Measurements from ENCODE around the gene CNKSR2. TPM values are rescaled to one million over a fixed set of nuclear protein-coding genes. Genes with fewer than 3 reads are reported as not detected.

Gene CNKSR2
- total and polyA plus RNA-seq, 5 donors from 2014 or later: 6.6 to 14.7 (median 7.7) TPM

DNA sequence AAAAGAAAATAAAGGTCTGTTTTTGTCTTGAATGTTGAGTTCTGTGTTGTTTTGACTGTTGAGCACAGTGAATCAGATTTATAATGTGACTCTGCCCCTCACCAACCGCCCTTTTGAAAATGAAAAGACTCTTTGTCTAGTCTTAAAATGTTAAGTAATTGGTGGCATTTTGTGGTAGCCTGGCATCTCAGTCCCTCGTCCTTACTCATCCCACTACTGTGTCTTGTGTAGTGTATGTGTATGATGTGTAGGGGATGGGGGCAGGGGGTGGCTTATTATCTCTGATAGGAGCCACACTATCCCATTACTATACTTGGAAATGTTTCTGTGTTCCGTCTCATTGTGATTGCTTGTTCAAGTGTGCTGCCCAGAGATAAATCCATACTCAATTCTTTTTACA, 271.7 kb downstream of the CNKSR2 start:
- Histone ChIP-seq H3K36me3 (ENCODE audit: control insufficient read depth, insufficient read depth, low read length) (no peaks in the 10 kb centered on the region), H3K27me3 (ENCODE audit: control insufficient read depth, insufficient read depth, low read length) (no peaks in the 10 kb centered on the region), H3K4me3 (ENCODE audit: low read depth, low read length) (no peak overlapping the region), H3K27ac (ENCODE audit: insufficient read depth, low read length, poor library complexity, severe bottlenecking) (no peak overlapping the region), H3K9me3 (ENCODE audit: control insufficient read depth in 2 of 2, low read length in 2 of 2) (no peaks in the 10 kb centered on the region), H3K4me1 (ENCODE audit: control insufficient read depth, insufficient read depth, low read length, poor library complexity, severe bottlenecking) (no peaks in the 10 kb centered on the region)
- H3K27ac Mint-ChIP-seq: no peak overlapping the region
- no peaks in the 10 kb centered on the region for H3K27me3 Mint-ChIP-seq
- no peaks in the 10 kb centered on the region for H3K4me1 Mint-ChIP-seq
- H3K4me3 Mint-ChIP-seq: no peak overlapping the region
- peaks cover 8% of the 10 kb centered on the region for H3K36me3 Mint-ChIP-seq
- ATAC-seq (ENCODE audit: low read depth in 2 of 2): no peak
- no peaks in the 10 kb centered on the region for H3K9me3 Mint-ChIP-seq
- no peak for DNase-seq

DNA sequence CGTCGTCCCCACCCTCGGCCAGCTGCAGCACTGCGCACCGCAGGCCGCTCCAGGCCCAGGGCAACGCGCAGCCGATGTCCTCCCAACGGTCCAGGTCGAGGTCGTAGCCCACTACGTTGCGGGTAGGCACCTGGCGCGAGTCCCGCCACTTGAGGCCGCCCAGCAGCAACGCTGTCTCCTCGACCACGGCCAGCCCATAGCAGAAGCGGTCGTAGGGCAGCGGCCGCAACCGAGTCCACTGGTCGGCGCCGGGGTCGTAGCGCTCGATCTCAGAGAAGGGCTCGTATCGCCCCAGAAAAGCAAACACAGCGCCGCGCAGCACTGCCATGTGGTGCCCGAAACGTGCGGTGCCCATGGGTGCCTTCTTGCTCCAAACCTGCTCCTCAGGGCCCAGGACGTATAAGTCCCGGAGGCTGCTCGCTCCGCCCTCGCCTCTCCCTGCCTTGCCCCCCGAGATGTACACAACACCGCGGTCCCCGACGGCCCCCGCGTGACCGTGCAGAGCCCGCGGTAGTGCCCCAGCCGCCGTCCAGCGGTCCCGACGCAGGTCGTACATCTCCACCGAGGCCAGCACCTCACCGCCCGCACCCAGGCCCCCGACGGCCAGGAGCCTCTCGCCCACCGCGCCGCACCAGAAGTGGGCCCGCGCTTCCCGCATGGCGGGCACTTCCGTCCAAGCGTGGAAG, 281.8 kb downstream of the CNKSR2 start:
- ATAC-seq (ENCODE audit: low read depth in 2 of 2) (no peak), DNase-seq (no peak)
- Mint-ChIP-seq H3K9me3 (peaks cover 0 to 2% (median 0%) of the 10 kb centered on the region in 7 donors), H3K36me3 (peaks cover 2% of the 10 kb centered on the region), H3K4me3 (peak overlapping the region in 1 of 4 donors; percentile 30), H3K4me1 (peaks cover 0 to 24% (median 5%) of the 10 kb centered on the region in 4 donors), H3K27me3 (no peaks in the 10 kb centered on the region), H3K27ac (peak overlapping the region in 2 of 3 donors; percentile 31 to 32)
- H3K27ac ChIP-seq (ENCODE audit: insufficient read depth, low read length, poor library complexity, severe bottlenecking): no peak overlapping the region
- no peaks in the 10 kb centered on the region for H3K4me1 ChIP-seq (ENCODE audit: control insufficient read depth, insufficient read depth, low read length, poor library complexity, severe bottlenecking)
- H3K27me3 ChIP-seq (ENCODE audit: control insufficient read depth, insufficient read depth, low read length): no peaks in the 10 kb centered on the region
- no peaks in the 10 kb centered on the region for H3K36me3 ChIP-seq (ENCODE audit: control insufficient read depth, insufficient read depth, low read length)
- no peak overlapping the region for H3K4me3 ChIP-seq (ENCODE audit: low read depth, low read length)
- H3K9me3 ChIP-seq (ENCODE audit: control insufficient read depth in 2 of 2, low read length in 2 of 2): no peaks in the 10 kb centered on the region

DNA sequence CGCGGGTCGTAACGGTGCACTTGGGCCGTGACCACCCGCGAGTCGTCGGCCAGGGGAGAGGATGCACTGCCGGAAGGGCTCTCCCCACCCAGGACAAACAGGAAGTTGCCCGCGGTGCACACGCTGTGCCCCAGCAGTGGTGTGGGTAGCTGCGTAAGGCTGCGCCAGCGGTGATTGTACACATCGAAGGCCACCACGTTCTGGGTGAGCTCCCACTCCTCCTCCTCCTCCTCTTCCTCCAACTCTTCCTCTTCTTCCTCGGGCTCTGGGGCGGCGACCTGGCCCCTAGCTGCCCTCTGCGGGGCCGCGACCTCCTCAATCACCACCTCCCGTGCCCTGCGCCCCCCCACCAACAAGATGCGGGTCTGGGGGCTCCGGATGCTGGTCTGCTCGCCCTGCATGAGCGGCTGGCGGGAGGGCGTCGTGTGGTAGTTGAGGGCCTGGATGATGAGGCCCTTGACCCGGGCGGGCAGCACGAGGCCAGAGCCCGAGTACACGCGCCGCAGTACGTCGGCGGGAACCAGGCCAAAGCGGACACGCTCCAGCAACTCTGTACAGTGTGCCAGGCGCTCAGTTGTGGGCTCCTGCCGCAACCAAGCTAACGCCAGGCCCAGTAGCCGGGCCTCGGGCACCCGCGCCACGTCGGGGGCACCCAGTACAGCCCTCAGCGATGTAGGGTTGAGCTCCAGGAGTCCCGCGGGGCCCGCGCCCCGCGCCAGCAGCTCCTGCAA, 282.5 kb downstream of the CNKSR2 start:
- H3K4me3 Mint-ChIP-seq: no peak overlapping the region
- peaks cover 0 to 2% (median 0%) of the 10 kb centered on the region in 7 donors for H3K9me3 Mint-ChIP-seq
- peaks cover 0 to 24% (median 5%) of the 10 kb centered on the region in 4 donors for H3K4me1 Mint-ChIP-seq
- H3K36me3 Mint-ChIP-seq: no peaks in the 10 kb centered on the region
- ATAC-seq (ENCODE audit: low read depth in 2 of 2) (no peak), DNase-seq (no peak)
- Histone ChIP-seq H3K27ac (ENCODE audit: insufficient read depth, low read length, poor library complexity, severe bottlenecking) (no peak overlapping the region), H3K36me3 (ENCODE audit: control insufficient read depth, insufficient read depth, low read length) (no peaks in the 10 kb centered on the region), H3K27me3 (ENCODE audit: control insufficient read depth, insufficient read depth, low read length) (no peaks in the 10 kb centered on the region), H3K9me3 (ENCODE audit: control insufficient read depth in 2 of 2, low read length in 2 of 2) (no peaks in the 10 kb centered on the region), H3K4me1 (ENCODE audit: control insufficient read depth, insufficient read depth, low read length, poor library complexity, severe bottlenecking) (no peaks in the 10 kb centered on the region), H3K4me3 (ENCODE audit: low read depth, low read length) (no peak overlapping the region)
- no peaks in the 10 kb centered on the region for H3K27me3 Mint-ChIP-seq
- H3K27ac Mint-ChIP-seq: no peak overlapping the region

DNA sequence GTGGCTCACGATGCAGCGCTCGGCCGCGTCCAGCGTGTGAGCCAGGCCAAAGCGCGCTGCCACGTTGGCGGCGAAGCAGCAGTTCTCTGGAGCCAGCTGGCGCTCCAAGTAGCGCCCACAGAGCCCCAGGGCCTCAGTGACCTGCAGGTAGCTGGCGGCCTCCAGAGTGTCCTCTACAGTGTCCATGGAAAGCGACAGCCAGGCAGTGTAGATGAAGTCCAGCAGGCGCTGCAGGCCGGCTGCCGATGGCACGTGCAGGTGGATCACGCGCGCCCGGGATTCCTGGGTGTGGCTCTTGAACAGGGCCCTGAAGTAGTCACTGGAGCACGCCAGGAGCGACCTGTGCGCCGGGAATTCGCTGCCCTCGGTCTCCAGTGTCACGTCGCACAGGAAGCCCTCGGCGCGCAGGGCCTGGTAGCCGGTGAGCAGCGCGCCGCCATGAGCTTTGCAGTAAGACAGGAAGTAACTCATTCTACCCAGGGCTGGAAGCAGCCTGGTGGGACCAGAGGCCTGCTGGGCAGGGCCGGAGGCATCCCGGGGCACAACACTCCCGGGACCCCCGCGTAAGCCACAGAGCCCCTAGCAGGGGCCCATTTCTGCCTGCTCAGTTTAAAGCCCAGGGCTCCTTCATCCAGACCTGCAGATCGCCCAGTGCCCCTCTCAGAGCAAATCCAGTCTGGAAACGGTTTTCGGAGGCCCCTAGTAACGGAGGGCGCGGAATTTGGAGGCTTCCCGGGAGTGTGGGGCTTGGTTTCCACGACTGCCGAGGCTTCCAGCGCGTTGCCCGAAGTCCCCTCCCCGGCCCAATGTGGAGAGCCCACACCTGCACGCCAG, 283.3 kb downstream of the CNKSR2 start:
- Mint-ChIP-seq H3K4me3 (peak overlapping the region; percentile 86 to 90 (median 87)), H3K36me3 (peaks cover 3% of the 10 kb centered on the region), H3K27me3 (no peaks in the 10 kb centered on the region), H3K27ac (peak overlapping the region; percentile 73 to 92 (median 86)), H3K4me1 (peaks cover 0 to 24% (median 5%) of the 10 kb centered on the region in 4 donors), H3K9me3 (peaks cover 0 to 6% (median 0%) of the 10 kb centered on the region in 7 donors)
- Histone ChIP-seq H3K4me1 (ENCODE audit: control insufficient read depth, insufficient read depth, low read length, poor library complexity, severe bottlenecking) (no peaks in the 10 kb centered on the region), H3K9me3 (ENCODE audit: control insufficient read depth in 2 of 2, low read length in 2 of 2) (no peaks in the 10 kb centered on the region), H3K27me3 (ENCODE audit: control insufficient read depth, insufficient read depth, low read length) (no peaks in the 10 kb centered on the region), H3K4me3 (ENCODE audit: low read depth, low read length) (no peak overlapping the region), H3K36me3 (ENCODE audit: control insufficient read depth, insufficient read depth, low read length) (no peaks in the 10 kb centered on the region), H3K27ac (ENCODE audit: insufficient read depth, low read length, poor library complexity, severe bottlenecking) (no peak overlapping the region)
- ATAC-seq (ENCODE audit: low read depth in 2 of 2) (peak; percentile 60 to 69), DNase-seq (peak in 2 of 3 donors; percentile 38 to 47)

DNA sequence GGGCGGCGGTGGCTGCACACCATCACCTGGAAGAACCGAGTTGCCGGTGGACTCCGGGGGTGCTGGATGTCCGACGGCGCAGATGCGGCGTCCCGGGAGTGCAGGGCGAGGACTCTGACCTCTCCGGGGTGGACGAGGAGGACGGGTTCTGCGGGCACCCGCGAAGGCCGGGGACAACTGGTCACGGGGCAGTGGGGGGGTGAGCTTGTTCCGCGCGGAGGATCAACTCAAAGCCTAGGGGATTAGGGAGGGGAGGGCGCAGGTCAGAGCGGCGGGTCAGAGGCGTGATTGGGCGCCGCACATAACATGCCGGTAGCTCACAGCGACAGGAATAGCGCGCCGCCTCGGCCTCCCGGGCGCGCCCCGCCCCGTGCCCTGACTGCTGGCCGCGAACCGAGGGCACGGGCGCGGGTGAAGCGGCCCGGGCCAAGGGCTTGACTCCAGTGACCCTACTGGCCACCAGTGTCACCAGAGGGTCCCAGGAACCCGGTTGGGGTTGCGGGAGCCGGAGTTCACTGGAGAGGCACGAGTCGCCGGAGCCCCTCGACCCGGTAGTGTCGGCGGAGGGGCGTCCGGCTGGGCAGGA, 284.0 kb downstream of the CNKSR2 start, which contains the start of gene KLHL34:
Gene KLHL34, minus strand, starts transcription at position 179 of the 586 bp plus-strand sequence. CDS start 542 bp downstream, outside the sequence.
- Mint-ChIP-seq H3K4me3 (peak within 1 kb of the TSS; percentile 86 to 90 (median 87)), H3K27ac (peak within 1 kb of the TSS; percentile 73 to 95 (median 92)), H3K9me3 (peaks cover 0 to 6% (median 0%) of the 10 kb centered on the region in 7 donors), H3K36me3 (peaks cover 3% of the 10 kb centered on the region), H3K27me3 (no peaks in the 10 kb centered on the region), H3K4me1 (peaks cover 0 to 24% (median 5%) of the 10 kb centered on the region in 4 donors)
- Histone ChIP-seq H3K4me1 (ENCODE audit: control insufficient read depth, insufficient read depth, low read length, poor library complexity, severe bottlenecking) (no peaks in the 10 kb centered on the region), H3K27ac (ENCODE audit: insufficient read depth, low read length, poor library complexity, severe bottlenecking) (no peak within 1 kb of the TSS), H3K4me3 (ENCODE audit: low read depth, low read length) (peak within 1 kb of the TSS; percentile 53), H3K27me3 (ENCODE audit: control insufficient read depth, insufficient read depth, low read length) (no peaks in the 10 kb centered on the region), H3K9me3 (ENCODE audit: control insufficient read depth in 2 of 2, low read length in 2 of 2) (no peaks in the 10 kb centered on the region), H3K36me3 (ENCODE audit: control insufficient read depth, insufficient read depth, low read length) (no peaks in the 10 kb centered on the region)
- peak; percentile 33 to 58 for ATAC-seq (ENCODE audit: low read depth in 2 of 2)
- DNase-seq: peak in 1 of 3 donors; percentile 20

DNA sequence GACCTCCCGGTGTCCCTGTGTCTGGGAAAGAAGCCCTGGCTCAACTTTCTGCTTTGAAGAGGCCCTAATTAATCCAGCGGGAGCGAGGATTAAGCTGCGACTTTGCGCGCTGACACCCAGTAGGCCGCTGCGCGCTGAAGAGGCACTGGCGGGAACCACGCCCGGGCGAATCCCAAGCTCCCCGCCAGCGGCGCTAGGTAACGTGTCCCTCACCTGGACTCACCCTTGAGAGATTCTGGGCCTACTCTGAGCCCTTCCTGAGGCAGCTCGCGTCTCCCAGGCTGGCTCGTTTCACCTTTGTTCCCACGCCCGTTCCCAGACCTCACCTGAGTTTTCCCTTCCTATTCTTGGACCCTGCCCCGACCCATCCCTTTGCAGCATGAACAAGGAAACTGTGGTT, 284.5 kb downstream of the CNKSR2 start:
- peak overlapping the region; percentile 53 for H3K4me3 ChIP-seq (ENCODE audit: low read depth, low read length)
- ATAC-seq (ENCODE audit: low read depth in 2 of 2) (no peak), DNase-seq (peak in 1 of 3 donors; percentile 23)
- H3K9me3 Mint-ChIP-seq: peaks cover 0 to 10% (median 0%) of the 10 kb centered on the region in 7 donors
- no peaks in the 10 kb centered on the region for H3K9me3 ChIP-seq (ENCODE audit: control insufficient read depth in 2 of 2, low read length in 2 of 2)
- peaks cover 3% of the 10 kb centered on the region for H3K36me3 Mint-ChIP-seq
- H3K36me3 ChIP-seq (ENCODE audit: control insufficient read depth, insufficient read depth, low read length): no peaks in the 10 kb centered on the region
- H3K27ac Mint-ChIP-seq: peak overlapping the region; percentile 64 to 95 (median 92)
- no peaks in the 10 kb centered on the region for H3K27me3 Mint-ChIP-seq
- peak overlapping the region; percentile 77 to 86 (median 84) for H3K4me3 Mint-ChIP-seq
- no peaks in the 10 kb centered on the region for H3K27me3 ChIP-seq (ENCODE audit: control insufficient read depth, insufficient read depth, low read length)
- H3K27ac ChIP-seq (ENCODE audit: insufficient read depth, low read length, poor library complexity, severe bottlenecking): no peak overlapping the region
- peaks cover 0 to 24% (median 5%) of the 10 kb centered on the region in 4 donors for H3K4me1 Mint-ChIP-seq
- H3K4me1 ChIP-seq (ENCODE audit: control insufficient read depth, insufficient read depth, low read length, poor library complexity, severe bottlenecking): no peaks in the 10 kb centered on the region

DNA sequence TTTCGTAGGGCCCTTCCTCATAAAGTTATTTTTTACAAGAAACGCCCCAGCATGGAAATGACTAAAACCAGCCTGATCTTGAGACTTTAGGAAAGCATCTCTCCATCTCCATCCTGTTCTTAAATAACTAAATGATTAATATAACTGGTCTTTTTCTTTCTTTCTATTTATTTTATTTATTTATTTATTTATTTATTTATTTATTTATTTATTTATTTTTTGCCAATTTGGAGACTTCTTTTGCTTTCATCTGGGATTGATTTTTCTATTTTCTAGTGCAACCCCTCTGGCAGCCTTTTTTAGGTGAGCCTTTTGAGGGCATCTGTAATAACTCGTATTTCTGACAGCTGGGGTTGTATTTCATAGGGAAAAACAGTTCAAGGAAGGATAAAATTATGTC, 285.1 kb downstream of the CNKSR2 start:
- Mint-ChIP-seq H3K4me3 (peak overlapping the region; percentile 77 to 86 (median 84)), H3K27me3 (no peaks in the 10 kb centered on the region), H3K36me3 (peaks cover 3% of the 10 kb centered on the region), H3K27ac (peak overlapping the region; percentile 64 to 95 (median 92)), H3K4me1 (peaks cover 0 to 22% (median 4%) of the 10 kb centered on the region in 4 donors), H3K9me3 (peaks cover 0 to 10% (median 0%) of the 10 kb centered on the region in 7 donors)
- DNase-seq: no peak
- Histone ChIP-seq H3K9me3 (ENCODE audit: control insufficient read depth in 2 of 2, low read length in 2 of 2) (no peaks in the 10 kb centered on the region), H3K27ac (ENCODE audit: insufficient read depth, low read length, poor library complexity, severe bottlenecking) (no peak overlapping the region), H3K4me3 (ENCODE audit: low read depth, low read length) (peak overlapping the region; percentile 53), H3K4me1 (ENCODE audit: control insufficient read depth, insufficient read depth, low read length, poor library complexity, severe bottlenecking) (no peaks in the 10 kb centered on the region), H3K36me3 (ENCODE audit: control insufficient read depth, insufficient read depth, low read length) (no peaks in the 10 kb centered on the region), H3K27me3 (ENCODE audit: control insufficient read depth, insufficient read depth, low read length) (no peaks in the 10 kb centered on the region)
- no peak for ATAC-seq (ENCODE audit: low read depth in 2 of 2)
